Measurements from ENCODE around the gene ATP1A3. TPM values are rescaled to one million over a fixed set of nuclear protein-coding genes. Genes with fewer than 3 reads are reported as not detected.

Gene ATP1A3
- total RNA-seq, 2 experiments from 2014 or later = 3.2 to 4.6 TPM

DNA sequence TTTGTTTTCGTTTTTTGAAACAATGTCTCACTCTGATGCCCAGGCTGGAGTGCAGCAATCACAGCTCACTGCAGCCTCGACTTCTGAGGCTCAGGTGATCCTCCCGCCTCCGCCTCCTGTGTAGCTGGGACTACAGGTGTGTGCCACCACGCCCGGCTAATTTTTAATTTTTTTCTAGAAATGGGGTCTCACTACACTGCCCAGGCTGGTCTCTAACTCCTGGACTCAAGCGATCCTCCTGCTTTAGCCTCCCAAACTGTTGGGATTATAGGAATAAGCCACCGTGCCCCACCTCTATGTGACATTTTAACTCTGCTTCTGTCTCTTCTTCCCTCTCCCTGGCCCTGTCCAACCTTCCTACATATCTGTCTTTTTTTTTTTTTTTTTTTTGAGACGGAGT, 5.1 kb downstream of the ATP1A3 start:
- ChIA-PET POLR2A (no interaction called here), CTCF (no interaction called here)
- ATAC-seq (ENCODE audit: poor library complexity) (no peak), DNase-seq (no peak)
- TF ChIP-seq, protein P1, sequence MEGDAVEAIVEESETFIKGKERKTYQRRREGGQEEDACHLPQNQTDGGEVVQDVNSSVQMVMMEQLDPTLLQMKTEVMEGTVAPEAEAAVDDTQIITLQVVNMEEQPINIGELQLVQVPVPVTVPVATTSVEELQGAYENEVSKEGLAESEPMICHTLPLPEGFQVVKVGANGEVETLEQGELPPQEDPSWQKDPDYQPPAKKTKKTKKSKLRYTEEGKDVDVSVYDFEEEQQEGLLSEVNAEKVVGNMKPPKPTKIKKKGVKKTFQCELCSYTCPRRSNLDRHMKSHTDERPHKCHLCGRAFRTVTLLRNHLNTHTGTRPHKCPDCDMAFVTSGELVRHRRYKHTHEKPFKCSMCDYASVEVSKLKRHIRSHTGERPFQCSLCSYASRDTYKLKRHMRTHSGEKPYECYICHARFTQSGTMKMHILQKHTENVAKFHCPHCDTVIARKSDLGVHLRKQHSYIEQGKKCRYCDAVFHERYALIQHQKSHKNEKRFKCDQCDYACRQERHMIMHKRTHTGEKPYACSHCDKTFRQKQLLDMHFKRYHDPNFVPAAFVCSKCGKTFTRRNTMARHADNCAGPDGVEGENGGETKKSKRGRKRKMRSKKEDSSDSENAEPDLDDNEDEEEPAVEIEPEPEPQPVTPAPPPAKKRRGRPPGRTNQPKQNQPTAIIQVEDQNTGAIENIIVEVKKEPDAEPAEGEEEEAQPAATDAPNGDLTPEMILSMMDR (IDR thresholded peaks at IDR 0.05) = no peak
- no peak overlapping the region for H3K27ac Mint-ChIP-seq
- no peaks in the 10 kb centered on the region for H3K9me3 ChIP-seq (ENCODE audit: control insufficient read depth in 1 of 2, insufficient read depth in 1 of 2, low read length in 2 of 2)
- H3K4me3 ChIP-seq (ENCODE audit: low read length) = no peak overlapping the region
- H3K4me3 Mint-ChIP-seq = no peak overlapping the region
- H3K27me3 ChIP-seq (ENCODE audit: control insufficient read depth in 1 of 2, insufficient read depth in 2 of 2, low read length in 2 of 2) = no peaks in the 10 kb centered on the region
- peaks cover 2% of the 10 kb centered on the region for H3K36me3 ChIP-seq (ENCODE audit: insufficient read depth, low read length)
- H3K27me3 Mint-ChIP-seq = no peaks in the 10 kb centered on the region
- H3K9me3 Mint-ChIP-seq = no peaks in the 10 kb centered on the region
- intact Hi-C loops (cut with DNase I, micrococcal nuclease) = no loop called here
- H3K4me1 ChIP-seq (ENCODE audit: insufficient read depth, low read length) = peaks cover 7% of the 10 kb centered on the region
- no peak overlapping the region for H3K27ac ChIP-seq (ENCODE audit: low read depth in 1 of 2, low read length in 2 of 2)
- peaks cover 6% of the 10 kb centered on the region for H3K4me1 Mint-ChIP-seq (ENCODE audit: low read depth)
- H3K36me3 Mint-ChIP-seq (ENCODE audit: low read depth) = peaks cover 11% of the 10 kb centered on the region

DNA sequence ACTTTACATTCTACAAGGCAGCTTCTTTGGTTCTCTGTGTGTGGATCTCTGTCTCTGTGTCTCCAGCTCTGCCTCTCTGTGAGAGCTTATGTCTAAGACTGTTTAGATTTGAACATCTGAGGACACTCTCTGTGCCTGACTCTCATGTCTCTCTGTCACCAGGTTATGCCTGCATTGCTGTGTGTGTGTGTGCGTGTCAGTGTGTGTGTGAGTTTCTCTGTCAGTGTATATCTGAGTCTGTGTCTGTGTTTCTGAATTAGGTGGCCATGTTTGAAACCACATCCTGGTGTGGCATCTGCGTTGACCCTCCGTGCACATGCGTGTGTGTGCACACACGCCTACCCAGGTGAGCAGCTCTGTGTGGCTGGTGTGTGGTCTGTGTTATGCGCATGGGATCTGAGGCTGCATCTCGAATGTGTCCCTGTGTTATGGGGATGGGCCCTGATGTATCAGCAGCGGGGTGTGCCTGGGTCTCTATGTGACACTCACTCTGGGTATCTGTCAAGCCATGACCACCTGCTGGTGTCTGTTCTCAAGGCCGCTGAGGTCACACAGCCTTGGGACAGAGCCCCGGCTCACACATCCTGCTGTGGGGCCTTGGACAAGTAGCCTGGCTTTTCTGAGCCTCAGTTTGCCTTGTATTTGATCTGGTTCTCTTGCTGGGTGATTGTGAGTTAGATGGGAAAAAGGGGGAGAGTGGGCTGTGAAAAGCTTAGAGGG, 6.7 kb downstream of the ATP1A3 start:
- intact Hi-C loops (cut with DNase I, micrococcal nuclease) = no loop called here
- no peaks in the 10 kb centered on the region for H3K27me3 Mint-ChIP-seq
- no peaks in the 10 kb centered on the region for H3K9me3 Mint-ChIP-seq
- H3K4me3 ChIP-seq (ENCODE audit: low read length) = no peak overlapping the region
- no peak overlapping the region for H3K4me3 Mint-ChIP-seq
- H3K4me1 ChIP-seq (ENCODE audit: insufficient read depth, low read length) = no peaks in the 10 kb centered on the region
- peaks cover 11% of the 10 kb centered on the region for H3K36me3 Mint-ChIP-seq (ENCODE audit: low read depth)
- H3K4me1 Mint-ChIP-seq (ENCODE audit: low read depth) = no peaks in the 10 kb centered on the region
- H3K36me3 ChIP-seq (ENCODE audit: insufficient read depth, low read length) = peaks cover 2% of the 10 kb centered on the region
- no peak overlapping the region for H3K27ac Mint-ChIP-seq
- TF ChIP-seq, protein P1 (IDR thresholded peaks at IDR 0.05) = no peak
- no peak for ATAC-seq (ENCODE audit: poor library complexity)
- CTCF ChIA-PET = no interaction called here
- DNase-seq = no peak
- no peaks in the 10 kb centered on the region for H3K9me3 ChIP-seq (ENCODE audit: control insufficient read depth in 1 of 2, insufficient read depth in 1 of 2, low read length in 2 of 2)
- H3K27ac ChIP-seq (ENCODE audit: low read depth in 1 of 2, low read length in 2 of 2) = no peak overlapping the region
- POLR2A ChIA-PET = no interaction called here
- no peaks in the 10 kb centered on the region for H3K27me3 ChIP-seq (ENCODE audit: control insufficient read depth in 1 of 2, insufficient read depth in 2 of 2, low read length in 2 of 2)

DNA sequence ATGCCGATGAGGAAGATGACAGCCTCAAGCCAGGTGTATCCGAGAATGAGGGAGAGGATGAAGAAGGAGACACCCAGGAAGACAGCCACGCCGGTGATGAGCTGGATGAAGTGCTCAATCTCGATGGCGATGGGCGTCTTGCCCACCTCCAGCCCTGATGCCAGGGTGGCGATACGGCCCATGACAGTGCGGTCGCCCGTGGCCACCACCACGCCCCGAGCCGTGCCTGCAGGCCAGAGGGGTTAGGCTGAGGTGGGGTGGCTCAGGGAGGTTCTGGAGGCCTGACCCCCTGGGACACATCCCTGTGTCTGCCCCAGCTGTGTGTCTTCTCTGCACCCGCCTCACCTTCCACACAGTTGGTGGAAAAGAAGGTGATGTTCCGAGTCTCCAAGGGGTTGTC, 9.1 kb downstream of the ATP1A3 start:
- no peak overlapping the region for H3K4me3 ChIP-seq (ENCODE audit: low read length)
- H3K27ac ChIP-seq (ENCODE audit: low read depth in 1 of 2, low read length in 2 of 2) = no peak overlapping the region
- H3K36me3 Mint-ChIP-seq (ENCODE audit: low read depth) = peaks cover 11% of the 10 kb centered on the region
- no peaks in the 10 kb centered on the region for H3K4me1 ChIP-seq (ENCODE audit: insufficient read depth, low read length)
- TF ChIP-seq, protein P1 (IDR thresholded peaks at IDR 0.05) = no peak
- CTCF ChIA-PET = no interaction called here
- no peak for DNase-seq
- no peaks in the 10 kb centered on the region for H3K9me3 Mint-ChIP-seq
- no peaks in the 10 kb centered on the region for H3K9me3 ChIP-seq (ENCODE audit: control insufficient read depth in 1 of 2, insufficient read depth in 1 of 2, low read length in 2 of 2)
- H3K27me3 ChIP-seq (ENCODE audit: control insufficient read depth in 1 of 2, insufficient read depth in 2 of 2, low read length in 2 of 2) = no peaks in the 10 kb centered on the region
- no peaks in the 10 kb centered on the region for H3K27me3 Mint-ChIP-seq
- no peak overlapping the region for H3K4me3 Mint-ChIP-seq
- intact Hi-C loops (cut with DNase I, micrococcal nuclease) = no loop called here
- no peaks in the 10 kb centered on the region for H3K4me1 Mint-ChIP-seq (ENCODE audit: low read depth)
- POLR2A ChIA-PET = no interaction called here
- H3K36me3 ChIP-seq (ENCODE audit: insufficient read depth, low read length) = peaks cover 2% of the 10 kb centered on the region
- no peak for ATAC-seq (ENCODE audit: poor library complexity)
- H3K27ac Mint-ChIP-seq = no peak overlapping the region

All from CD4-positive, alpha-beta T cell (primary cell).